HG03575 (cell line): ENCODE measurements around the gene TEC.
"Not testable (repeated sequence)": the region's sequence is repeated elsewhere in the genome, so short reads cannot be mapped to it uniquely, and the experiment has no call there.

Experiments used
- ATAC-seq: cut with Tn5 transposase; IDR thresholded peaks from one replicate; pipeline ENCODE4 v1.9.1; 2021; ENCODE audit not compliant: unreplicated experiment, insufficient number of reproducible peaks, low FRiP score; ENCODE audit errors: extremely low read depth

TEC gene

DNA sequence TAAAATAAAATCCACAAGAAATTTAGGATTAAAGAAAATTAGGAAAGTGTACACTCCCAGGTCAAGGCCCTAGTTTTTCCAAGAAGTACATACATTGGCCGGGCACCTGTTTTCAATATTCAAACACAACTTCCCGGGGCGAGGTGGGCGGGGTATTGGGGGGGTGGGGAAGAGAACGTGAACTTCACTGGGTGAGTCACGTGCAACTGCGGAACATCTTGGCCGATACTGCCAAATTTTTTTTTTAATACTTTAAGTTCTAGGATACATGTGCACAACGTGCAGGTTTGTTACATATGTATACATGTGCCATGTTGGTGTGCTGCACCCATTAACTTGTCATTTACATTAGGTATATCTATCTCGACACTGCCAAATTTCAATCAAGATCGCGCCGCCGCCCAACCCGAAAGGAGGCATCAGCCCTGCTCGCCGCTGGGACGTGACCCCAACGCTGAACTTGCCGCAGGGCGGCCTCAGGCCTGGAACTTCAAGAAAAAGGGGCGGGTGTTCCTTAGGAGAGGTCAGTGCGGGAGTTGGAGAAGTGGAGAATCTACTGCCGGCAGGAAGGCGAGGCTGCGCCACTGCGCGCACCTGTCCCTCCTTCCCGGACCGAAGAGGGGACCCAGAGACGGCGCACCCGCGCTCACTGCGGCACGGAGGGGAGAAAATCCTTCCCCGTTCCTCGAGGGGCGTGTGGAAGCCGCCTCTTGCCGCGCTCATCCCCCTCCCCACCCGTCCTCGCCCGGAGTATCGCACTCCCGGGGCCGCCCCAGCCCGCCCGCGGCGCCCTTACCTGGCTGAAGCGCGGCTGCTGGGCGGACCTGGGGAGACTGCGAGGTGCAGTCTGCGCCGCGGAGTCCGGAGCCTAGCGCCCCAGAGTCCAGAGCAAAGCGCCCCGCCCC is at the start of gene TEC:
TEC (minus strand) TSS at position 883 of the 905 bp plus-strand sequence. CDS start 41,224 bp downstream, outside the sequence.
- ATAC-seq: no peak

DNA sequence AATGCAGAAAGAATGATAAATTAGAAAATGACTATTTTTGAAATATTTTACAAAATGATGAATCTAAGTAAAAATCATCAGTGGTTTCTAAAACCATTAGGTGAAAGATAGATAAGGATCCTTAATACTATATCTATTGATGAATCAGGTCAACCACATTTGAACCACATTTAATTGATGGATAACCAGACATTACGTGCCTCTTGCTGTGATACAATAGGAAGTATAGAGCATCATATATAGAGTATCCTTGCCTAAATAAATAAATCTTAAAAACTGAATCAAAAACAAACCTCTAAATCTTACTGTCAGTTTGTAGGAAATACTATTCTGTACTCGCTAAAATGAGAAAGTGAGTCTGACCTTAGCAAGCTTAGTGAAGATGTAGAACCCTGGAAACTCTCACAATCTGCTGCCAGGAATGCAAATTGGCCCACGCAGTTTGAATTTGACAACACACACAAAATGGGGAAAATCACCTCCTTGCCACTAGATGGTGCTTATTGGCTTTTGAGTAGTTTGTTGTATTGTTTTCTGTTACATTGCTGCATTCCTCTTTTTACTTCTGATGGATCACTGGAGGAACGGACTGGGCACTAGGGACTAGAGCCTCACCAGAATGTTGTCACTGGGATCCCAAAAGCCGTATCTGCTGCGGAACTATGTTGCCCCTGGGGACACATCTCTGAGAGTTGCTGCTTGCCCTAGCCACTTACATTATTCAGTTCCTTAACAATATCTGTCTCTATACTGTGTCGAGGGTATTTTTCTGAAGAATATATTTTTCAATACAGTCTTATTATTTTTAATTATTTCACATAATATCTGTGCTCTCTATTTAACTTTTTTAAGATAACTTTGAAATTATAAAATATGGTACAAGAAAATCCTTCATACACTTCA is 46.3 kb upstream of the TEC start:
- peak; percentile 49 for ATAC-seq

DNA sequence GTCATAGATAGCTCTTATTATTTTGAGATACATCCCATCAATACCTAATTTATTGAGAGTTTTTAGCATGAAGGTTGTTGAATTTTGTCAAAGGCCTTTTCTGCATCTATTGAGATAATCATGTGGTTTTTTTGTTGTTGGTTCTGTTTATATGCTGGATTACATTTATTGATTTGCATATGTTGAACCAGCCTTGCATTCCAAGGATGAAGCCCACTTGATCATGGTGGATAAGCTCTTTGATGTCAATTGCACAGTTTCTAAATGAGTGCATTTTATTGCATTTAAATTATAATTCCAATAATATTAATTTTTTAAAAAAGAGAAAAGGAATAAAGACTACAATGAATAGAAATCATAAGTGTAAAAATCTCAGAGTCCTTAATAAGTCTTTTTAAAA is 45.1 kb upstream of the TEC start:
- ATAC-seq: not testable (repeated sequence)

DNA sequence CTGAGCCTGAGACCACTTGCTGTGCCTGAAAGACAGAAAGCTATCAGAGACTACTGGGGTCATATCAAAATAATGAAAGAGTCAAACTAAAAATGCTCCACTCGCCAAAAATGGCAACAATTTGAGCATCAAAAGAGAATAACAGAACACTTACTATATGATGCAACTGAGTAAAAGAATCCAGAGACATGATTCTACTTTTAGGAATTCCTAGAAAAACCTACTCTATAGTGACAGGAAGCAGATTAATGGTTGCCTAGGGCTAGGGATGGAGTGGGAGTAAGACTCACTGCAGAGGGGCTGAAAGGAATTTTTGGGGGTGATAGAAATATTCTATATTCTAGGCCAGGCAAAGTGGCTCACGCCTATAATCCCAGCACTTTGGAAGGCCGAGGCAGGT is 42.3 kb upstream of the TEC start:
- ATAC-seq: no peak

DNA sequence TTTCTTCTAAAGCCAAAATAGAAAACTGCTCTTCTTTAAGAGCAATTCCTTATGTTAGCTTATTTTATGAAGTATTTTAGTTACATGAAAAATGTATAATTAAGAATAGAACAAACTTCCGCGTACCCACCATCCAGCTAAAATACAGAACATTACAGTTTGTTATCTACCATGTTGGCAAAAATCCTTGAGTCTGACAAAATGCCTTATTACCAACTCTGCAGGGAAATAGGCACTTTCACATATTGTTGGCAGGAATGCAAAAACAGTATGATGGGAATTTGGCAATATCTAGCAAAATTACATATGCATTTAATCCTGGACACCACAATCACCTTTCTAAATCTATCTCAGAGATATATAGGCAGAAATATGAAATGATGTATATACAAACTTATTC is 39.3 kb upstream of the TEC start:
- no peak for ATAC-seq

DNA sequence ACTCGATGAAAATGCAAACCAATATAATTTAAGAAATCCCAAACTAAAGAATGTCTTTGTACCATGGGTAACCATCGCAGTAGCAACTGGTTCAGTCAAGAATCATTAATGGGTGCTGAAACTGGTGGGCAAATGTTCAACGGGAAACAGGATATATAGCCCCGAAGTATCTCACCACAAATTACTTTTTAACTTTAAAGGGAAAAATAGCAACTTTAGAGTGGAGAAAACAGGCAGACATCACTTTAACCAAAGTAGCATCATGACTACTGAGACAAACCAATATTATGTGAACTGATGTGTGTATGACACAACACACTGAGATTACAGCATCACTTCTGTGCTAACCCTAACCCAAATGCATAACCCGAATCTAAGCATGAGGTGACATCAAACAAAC is 37.9 kb upstream of the TEC start:
- ATAC-seq: no peak

DNA sequence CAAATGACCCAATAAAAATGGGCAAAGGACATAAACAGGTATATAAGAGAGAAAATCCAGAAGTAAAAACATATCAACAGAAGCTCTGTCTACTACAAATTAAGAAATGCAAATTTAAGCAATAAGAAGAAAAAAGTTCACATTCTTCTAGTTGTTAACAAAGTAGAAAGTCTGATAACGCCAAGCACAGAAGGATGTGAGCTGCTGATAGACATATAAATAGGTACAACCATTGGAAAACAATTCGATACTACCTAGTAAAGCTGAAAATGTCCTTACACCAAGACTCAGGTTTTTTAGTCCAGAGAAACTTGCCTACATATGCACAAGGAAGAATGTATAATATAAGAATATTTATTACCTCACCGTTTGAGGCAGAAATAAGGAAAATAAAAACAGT is 35.9 kb upstream of the TEC start:
- ATAC-seq: no peak

DNA sequence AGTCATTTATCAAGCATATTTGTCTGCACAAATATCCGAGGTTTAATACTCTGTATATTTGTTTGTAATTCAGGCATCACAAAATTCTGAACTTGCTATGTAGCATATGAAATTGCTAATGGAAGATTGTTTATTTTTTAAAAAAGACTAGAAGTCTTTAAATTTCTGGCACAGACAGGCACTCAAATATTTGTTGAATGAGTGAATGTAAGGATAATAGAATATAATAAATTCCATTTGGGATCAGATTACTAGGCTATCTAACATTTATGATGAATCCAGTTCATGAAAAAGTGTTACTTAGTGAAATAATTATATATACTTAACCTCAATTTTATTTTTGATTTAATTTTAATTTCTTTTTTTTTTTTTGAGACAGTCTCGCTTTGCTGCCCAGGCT is 30.4 kb upstream of the TEC start:
- no peak for ATAC-seq

DNA sequence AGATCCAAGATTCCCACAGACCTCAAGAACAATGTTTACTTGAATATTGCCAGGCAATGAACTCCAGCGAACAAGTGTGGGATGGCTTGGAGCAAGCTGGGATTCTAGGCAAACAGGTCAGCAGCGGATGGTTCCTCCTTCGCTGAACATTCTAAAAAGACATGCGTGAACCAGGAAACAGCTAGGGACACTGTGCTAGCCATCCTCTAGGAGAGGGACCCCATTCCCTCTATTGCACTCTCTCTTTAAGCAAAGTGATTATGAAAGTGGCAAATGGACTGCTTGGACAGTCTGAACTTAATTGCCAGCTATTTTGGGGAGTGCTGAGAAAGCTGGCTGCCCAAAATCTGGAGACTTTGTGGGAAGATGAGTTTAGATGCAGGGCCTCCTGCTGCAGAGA is 29.9 kb upstream of the TEC start:
- ATAC-seq: no peak

DNA sequence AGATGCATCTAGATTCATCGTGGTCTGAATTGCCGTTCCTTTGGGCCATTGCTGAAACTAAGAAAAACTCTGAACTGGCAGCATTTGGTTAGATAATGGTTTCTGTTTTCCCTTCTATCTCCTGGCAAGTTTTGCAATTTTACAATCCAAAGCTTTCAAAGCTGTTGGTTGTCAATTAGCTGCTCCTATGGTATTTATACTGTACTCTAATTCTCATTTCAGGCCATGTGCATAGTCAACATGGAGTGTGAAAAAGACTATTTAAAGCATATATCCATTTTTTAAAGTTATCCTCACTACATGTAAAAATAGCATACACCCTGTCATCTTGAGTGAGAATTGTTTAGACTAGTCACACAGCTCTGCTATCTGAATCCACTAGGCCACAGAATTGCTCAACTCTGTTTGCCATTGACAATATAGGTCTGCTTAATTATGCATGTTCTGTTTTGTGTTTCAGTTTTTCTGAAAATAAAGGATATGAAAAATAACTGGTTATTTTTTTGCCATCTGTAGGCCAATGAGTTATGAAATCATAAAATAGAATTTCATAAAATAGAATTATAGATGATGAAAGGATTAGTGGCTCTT is 27.7 kb upstream of the TEC start:
- ATAC-seq: no peak

DNA sequence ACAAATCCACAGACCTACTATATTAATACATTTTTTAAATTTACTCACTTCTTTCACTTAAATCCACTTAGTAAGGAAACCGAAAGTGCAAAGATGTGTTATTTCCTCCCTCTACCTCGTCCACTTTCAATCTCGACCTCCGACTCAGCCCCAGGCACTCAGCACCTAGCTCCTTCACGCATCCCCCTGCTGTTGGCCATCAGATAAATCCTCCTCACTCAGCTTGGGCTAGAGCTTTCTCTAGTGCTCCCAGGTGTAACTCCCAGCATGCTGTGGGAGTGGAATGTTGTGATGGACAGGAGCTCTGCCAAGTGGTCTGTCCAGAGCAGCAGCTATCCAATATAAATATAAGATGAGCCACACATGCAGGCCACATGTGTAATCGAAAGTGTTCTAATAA is 26.7 kb upstream of the TEC start:
- ATAC-seq: peak; percentile 77

DNA sequence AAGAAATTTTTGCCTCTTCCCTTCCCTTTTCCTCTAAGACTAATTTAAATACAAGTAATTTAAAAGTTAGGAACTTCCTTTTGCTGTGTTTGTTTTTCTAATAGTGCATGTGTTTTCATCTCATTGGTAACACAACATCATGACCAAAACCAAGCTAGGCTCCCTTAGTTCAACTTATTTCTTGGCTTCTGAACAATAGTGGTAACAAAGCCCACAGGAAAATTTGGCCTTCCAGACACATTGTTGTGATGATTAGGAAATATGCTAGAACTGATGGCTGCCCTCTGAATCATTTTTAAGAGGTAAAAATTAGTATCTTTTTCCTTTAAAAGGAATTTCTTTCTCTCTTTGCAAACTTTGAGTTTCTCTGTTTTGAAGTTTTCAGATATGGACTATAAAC is 25.5 kb upstream of the TEC start:
- no peak for ATAC-seq

DNA sequence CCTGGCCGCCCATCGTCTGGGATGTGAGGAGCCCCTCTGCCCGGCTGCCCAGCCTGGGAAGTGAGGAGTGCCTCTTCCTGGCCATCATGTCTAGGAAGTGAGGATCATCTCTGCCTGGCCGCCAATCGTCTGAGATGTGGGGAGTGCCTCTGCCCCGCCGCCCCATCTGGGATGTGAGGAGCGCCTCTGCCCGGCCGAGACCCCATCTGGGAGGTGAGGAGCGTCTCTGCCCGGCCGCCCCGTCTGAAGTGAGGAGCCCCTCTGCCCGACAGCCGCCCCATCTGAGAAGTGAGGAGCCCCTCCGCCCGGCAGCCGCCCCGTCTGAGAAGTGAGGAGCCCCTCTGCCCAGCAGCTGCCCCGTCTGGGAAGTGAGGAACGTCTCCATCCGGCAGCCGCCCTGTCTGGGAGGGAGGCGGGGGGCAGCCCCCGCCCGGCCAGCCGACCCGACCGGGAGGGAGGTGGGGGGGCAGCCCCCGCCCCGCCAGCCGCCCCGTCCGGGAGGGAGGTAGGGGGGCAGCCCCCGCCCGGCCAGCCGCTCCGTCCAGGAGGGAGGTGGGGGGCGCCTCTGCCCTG is 22.7 kb upstream of the TEC start:
- not testable (repeated sequence) for ATAC-seq

DNA sequence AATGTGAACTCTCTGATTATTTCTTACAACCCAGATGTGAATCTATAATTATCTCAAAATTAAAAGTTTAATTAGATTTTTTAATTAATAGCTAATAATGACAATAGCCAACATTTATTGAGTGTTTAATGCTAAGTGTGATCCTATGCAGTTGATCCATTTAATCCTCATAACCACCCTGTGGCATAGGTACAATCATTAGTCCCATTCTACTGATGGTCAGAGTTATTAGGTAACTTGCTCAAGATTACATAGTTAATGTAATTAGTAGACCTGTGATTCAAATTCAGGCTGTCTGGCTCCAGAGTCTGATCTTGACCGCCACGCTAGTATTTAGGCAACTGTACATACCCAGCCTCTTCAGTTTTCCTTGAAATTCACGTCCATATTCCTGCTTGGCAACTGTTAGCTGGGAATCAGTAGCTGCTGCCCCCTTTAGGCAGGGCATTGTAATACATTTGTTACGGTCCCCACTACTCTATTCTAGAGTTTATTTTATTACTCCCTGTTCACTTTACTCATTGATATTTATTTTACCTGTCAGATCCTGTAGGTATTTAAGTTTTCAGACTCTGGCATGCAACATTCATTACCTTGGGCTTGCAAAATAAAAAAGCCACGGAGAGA is 20.6 kb upstream of the TEC start:
- no peak for ATAC-seq

DNA sequence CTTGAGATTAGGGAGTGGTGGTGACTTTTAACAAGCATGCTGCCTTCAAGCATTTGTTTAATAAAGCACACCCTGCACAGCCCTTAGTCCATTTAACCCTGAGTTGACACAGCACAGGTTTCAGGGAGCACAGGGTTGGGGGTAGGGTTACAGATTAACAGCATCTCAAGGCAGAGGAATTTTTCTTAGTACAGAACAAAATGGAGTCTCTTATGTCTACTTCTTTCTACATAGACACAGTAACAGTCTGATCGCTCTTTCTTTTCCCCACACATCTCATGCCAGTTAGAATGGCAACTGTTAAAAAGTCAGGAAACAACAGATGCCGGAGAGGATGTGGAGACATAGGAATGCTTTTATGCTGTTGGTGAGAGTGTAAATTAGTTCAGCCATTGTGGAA is 16.4 kb upstream of the TEC start:
- ATAC-seq: not testable (repeated sequence)

DNA sequence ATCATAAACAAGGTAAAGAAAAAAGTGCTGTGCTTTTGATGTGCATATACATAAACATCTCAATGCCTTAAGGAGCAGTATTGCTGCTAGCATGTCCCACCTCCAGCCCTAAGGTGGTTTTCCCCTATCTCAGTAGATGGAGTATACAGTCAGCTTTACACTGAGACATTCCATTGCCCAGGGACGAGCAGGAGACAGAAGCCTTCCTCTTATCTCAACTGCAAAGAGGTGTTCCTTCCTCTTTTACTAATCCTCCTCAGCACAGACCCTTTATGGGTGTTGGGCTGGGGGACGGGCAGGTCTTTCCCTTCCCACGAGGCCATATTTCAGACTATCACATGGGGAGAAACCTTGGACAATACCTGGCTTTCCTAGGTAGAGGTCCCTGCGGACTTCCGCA is 16.0 kb upstream of the TEC start:
- not testable (repeated sequence) for ATAC-seq

DNA sequence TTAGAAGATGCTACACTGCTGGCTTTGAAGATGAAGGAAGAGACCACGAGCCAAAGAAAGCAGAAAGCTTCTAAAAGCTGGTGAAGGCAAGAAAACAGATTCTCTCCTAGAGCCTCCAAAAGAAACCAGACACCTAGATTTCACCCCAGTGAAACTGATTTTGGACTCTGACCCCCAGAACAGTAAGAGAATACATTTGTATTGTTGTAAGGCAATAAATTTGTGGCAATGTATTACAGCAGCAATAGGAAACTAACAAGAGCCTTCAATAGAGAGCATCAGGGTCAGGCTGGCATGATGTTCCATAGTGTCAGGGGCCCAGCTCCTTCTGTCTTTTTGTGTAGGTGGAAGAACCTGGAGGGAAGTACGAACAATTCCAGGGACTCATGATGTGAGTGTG is 6.0 kb upstream of the TEC start:
- no peak for ATAC-seq

DNA sequence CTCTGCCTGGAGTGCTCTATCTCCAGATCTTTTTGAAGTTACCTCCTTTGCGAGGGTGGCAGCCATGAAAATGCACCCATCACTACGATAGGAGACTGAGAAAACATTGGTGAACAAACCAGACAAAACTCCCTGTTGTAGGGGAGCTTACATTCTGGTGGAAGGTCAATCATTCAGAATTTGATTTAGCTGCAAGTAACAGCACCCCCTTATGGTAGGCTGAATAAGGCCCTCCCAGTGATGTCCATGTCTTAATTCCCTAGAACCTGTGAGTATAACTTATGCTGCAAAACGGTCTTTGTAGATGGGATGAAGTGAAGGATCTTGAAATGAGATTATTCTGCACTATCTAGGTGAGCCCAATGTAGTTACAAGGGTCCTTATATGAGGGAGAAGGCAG is 5.6 kb upstream of the TEC start:
- no peak for ATAC-seq

DNA sequence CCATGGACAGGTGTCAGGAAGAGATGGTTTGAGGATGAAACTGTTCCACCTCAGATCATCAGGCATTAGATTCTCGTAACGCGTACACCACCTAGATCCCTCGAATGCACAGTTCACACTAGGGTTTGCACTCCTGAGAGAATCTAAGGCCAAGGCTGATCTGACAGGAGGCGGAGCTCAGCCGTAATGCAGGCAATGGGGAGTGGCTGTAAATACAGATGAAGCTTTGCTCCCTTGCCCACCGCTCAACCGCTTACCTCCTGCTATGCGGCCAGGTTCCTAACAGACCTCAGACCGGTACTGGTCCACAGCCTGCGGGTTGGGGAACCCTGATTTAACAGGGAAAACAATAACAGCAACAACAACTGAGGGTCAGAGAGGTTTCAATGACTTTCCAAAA is 2.0 kb upstream of the TEC start:
- no peak for ATAC-seq
